ENCODE results near the gene PMAIP1. TPM values are rescaled to one million over a fixed set of nuclear protein-coding genes. Genes with fewer than 3 reads are reported as not detected.

PMAIP1 gene
- total and polyA plus RNA-seq, 9 of the 15 experiments (the other 6 are each of a cell fraction or from before 2014, with no cell fraction given): 8.0 to 22.9 (median 14.9) TPM

DNA sequence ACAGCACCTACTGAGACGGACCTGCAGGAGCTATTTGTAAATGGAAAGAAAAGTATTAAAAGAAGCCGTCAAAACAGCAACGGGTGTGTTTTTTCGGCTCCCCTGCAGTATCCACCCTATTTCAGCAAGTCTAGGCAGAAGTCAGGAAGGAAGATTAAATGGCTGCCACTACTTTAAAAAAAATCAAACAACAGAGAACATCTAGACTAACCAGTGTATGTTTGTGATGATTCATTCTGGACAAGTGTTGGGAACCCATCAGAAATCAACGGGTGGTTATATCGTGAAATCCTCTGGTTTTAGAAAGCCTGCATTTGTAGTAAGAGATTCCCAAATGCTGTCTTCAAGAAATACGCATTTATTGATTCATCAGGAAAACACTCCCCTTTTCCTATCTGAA is 9.0 kb downstream of the PMAIP1 start:
- Histone ChIP-seq H3K9me1 (ENCODE audit: control insufficient read depth, insufficient read depth, low read length) (no peaks in the 10 kb centered on the region), H2AFZ (ENCODE audit: low read depth, low read length) (peak overlapping the region; percentile 80), H3K36me3 (ENCODE audit: control insufficient read depth, insufficient read depth, low read length) (peaks cover 3% of the 10 kb centered on the region; the same call in 1 of the 3 replicates), H4K20me1 (replicated peaks; ENCODE audit: control insufficient read depth, insufficient read depth, low read length) (no peaks in the 10 kb centered on the region), H3K9ac (ENCODE audit: insufficient read depth in 1 of 2, low read depth in 2 of 2, low read length in 2 of 2) (no peak overlapping the region), H3K27me3 (ENCODE audit: control insufficient read depth in 2 of 2, insufficient read depth in 2 of 2, low read length in 2 of 2) (no peaks in the 10 kb centered on the region), H3K9me3 (replicated peaks; ENCODE audit: control insufficient read depth, insufficient read depth, low read depth, low read length) (no peaks in the 10 kb centered on the region), H3K4me1 (replicated peaks in 1 of 2; ENCODE audit: control insufficient read depth in 2 of 2, insufficient read depth in 2 of 2, low read length in 2 of 2) (peaks cover 0 to 11% of the 10 kb centered on the region in 2 experiments; a peak in 4 of 5 replicates), H3K4me3 (no peak overlapping the region), H3K79me2 (ENCODE audit: control insufficient read depth, insufficient read depth, low read length) (no peaks in the 10 kb centered on the region), H3K27ac (ENCODE audit: extremely low read depth, low read depth, low read length) (no peak overlapping the region), H3K4me2 (ENCODE audit: insufficient read depth, low read length) (peak overlapping the region; percentile 37)
- POLR2A ChIA-PET: interaction anchor here (0.6 to 3.1 kb wide), 4 partner anchors 8 to 26 kb away, joined by 3 to 11 read pairs (median 6); partner anchors contain the start of gene PMAIP1
- peak; percentile 45 for ATAC-seq
- no peak for DNase-seq (ENCODE audit: extremely low read depth in 1 of 4, low spot score in 3 of 4)
- intact Hi-C loops (cut with micrococcal nuclease): no loop called here
- TF ChIP-seq JUND (IDR thresholded peaks at IDR 0.05; ENCODE audit: borderline replicate concordance, low read depth, low read length): 0 out of 2 replicates have a peak, but pooled peaks have one; percentile 5
- TF ChIP-seq JUND (tag; IDR thresholded peaks at IDR 0.05; ENCODE audit: borderline replicate concordance, low read depth, low read length): no peak; the same call in 2 of the 3 replicates
- peak; percentile 28; the same call in 1 of the 2 replicates for TF ChIP-seq C11orf30 (IDR thresholded peaks at IDR 0.05; ENCODE audit: low read depth)
- TF ChIP-seq ZNF444 (CRISPR knock-in tag; IDR thresholded peaks at IDR 0.05): no peak
- TF ChIP-seq RBM17 (IDR thresholded peaks at IDR 0.05; ENCODE audit: borderline replicate concordance, low read depth, low read length): no peak
- TF ChIP-seq YY1 (IDR thresholded peaks at IDR 0.05; ENCODE audit: borderline replicate concordance in 1 of 3, control insufficient read depth in 1 of 3, extremely low read depth in 1 of 3, insufficient read depth in 3 of 3, insufficient read length in 1 of 3, insufficient replicate concordance in 2 of 3, low read depth in 1 of 3, low read length in 2 of 3): peak in 1 of 3 experiments; percentile 25
- no peak for TF ChIP-seq GATAD2B (IDR thresholded peaks at IDR 0.05; ENCODE audit: borderline replicate concordance)
- TF ChIP-seq ZNF695 (CRISPR knock-in tag; IDR thresholded peaks at IDR 0.05): no peak
- peak; percentile 32; the same call in 1 of the 2 replicates for TF ChIP-seq ZNF384 (IDR thresholded peaks at IDR 0.05; ENCODE audit: low read depth, low read length)
- no TSS peak for BruUV-seq (replicated peaks)
- WGBS (ENCODE audit: insufficient coverage, low coverage, missing lambda C conversion rate): 11% methylated on average over 7 of the region's 7 CpGs
- CTCF ChIA-PET (ENCODE audit: low intra/inter-chr PET ratio): no interaction called here
- peak; percentile 63 for FAIRE-seq
- in situ Hi-C loops (cut with MboI): no loop called here
